Measurements from ENCODE around the gene GPD2. TPM values are rescaled to one million over a fixed set of nuclear protein-coding genes. Genes with fewer than 3 reads are reported as not detected.

GPD2 gene
- total RNA-seq, 6 experiments from 2014 or later = 44.4 to 69.8 (median 55.7) TPM

DNA sequence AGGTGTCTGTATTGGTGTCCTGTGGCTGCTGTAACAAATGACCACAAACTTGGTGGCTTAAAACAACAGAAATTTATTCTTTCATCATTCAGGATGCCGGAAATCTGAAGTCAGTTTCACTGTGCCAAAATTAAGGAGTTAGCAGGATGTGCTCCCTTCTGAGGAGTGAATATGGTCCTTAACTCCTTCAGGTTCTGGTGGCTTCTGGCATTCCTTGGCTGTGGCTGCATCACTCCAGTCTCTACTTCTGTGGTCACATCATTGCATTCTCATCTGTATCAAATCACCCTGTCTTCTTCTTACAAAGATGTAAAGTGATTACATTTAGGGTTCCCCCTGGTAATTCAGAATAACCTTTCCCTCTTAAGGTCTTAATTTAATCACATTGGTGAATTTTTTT is 12.6 kb downstream of the GPD2 start:
- TF ChIP-seq, protein P1, sequence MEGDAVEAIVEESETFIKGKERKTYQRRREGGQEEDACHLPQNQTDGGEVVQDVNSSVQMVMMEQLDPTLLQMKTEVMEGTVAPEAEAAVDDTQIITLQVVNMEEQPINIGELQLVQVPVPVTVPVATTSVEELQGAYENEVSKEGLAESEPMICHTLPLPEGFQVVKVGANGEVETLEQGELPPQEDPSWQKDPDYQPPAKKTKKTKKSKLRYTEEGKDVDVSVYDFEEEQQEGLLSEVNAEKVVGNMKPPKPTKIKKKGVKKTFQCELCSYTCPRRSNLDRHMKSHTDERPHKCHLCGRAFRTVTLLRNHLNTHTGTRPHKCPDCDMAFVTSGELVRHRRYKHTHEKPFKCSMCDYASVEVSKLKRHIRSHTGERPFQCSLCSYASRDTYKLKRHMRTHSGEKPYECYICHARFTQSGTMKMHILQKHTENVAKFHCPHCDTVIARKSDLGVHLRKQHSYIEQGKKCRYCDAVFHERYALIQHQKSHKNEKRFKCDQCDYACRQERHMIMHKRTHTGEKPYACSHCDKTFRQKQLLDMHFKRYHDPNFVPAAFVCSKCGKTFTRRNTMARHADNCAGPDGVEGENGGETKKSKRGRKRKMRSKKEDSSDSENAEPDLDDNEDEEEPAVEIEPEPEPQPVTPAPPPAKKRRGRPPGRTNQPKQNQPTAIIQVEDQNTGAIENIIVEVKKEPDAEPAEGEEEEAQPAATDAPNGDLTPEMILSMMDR (IDR thresholded peaks at IDR 0.05) = no peak
- peaks cover 7% of the 10 kb centered on the region; the same call in 1 of the 2 replicates for H3K9me3 Mint-ChIP-seq
- H3K36me3 Mint-ChIP-seq (ENCODE audit: low read depth) = peaks cover 24% of the 10 kb centered on the region
- peak overlapping the region; percentile 64 for H3K27ac Mint-ChIP-seq
- no peak for DNase-seq
- no peaks in the 10 kb centered on the region; the same call in none of the 2 replicates for H3K27me3 Mint-ChIP-seq (ENCODE audit: insufficient read depth)
- H3K4me1 Mint-ChIP-seq (ENCODE audit: low read depth) = peaks cover 59% of the 10 kb centered on the region
- no peak overlapping the region for H3K4me3 Mint-ChIP-seq

- Mint-ChIP-seq H3K9me3 (peaks cover 7% of the 10 kb centered on the region; the same call in 1 of the 2 replicates), H3K27me3 (ENCODE audit: insufficient read depth) (no peaks in the 10 kb centered on the region; the same call in none of the 2 replicates), H3K4me1 (ENCODE audit: low read depth) (peaks cover 69% of the 10 kb centered on the region), H3K36me3 (ENCODE audit: low read depth) (peaks cover 15% of the 10 kb centered on the region), H3K4me3 (no peak overlapping the region), H3K27ac (no peak overlapping the region)
- TF ChIP-seq, protein P1 (IDR thresholded peaks at IDR 0.05) = no peak
- DNase-seq = no peak
Measured at GRCh38 chr2:156452971-156453370, 16.8 kb downstream of the GPD2 start.

DNA sequence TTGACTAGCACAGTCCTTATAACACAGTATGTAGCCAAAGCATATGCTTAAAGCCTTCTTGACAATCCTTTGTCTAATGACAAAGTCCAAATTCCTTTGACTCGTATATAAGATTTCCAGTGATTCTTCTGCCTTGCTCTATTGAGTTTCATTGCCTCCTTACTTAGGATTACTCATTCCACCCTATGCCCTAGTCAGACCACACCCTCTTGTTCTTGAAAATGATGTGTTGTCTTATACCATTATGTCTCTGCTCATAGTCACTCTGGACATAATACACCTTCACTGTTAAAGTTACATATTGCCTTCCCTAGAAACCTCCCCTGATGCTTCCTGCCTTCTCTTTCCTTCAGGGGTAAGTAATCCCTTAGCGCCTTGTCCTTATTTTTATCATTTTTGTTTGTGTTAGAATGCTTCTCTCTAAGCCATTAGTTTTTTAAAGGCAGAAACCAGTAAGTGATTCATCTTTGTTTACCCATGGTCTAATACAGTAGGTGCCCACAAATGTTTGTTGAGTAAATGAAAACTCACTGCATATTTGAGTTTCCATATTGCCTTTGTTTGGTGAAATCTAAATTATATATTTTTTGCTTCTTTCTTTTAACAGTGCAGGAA is 19.3 kb downstream of the GPD2 start:
- Mint-ChIP-seq H3K4me1 (ENCODE audit: low read depth) (peaks cover 72% of the 10 kb centered on the region), H3K27me3 (ENCODE audit: insufficient read depth) (no peaks in the 10 kb centered on the region; the same call in 1 of the 2 replicates), H3K27ac (no peak overlapping the region), H3K4me3 (no peak overlapping the region; the same call in 1 of the 2 replicates), H3K36me3 (ENCODE audit: low read depth) (peaks cover 8% of the 10 kb centered on the region), H3K9me3 (peaks cover under 1% of the 10 kb centered on the region; the same call in 1 of the 2 replicates)
- TF ChIP-seq, protein P1 (IDR thresholded peaks at IDR 0.05) = no peak
- peak; percentile 33 for DNase-seq

DNA sequence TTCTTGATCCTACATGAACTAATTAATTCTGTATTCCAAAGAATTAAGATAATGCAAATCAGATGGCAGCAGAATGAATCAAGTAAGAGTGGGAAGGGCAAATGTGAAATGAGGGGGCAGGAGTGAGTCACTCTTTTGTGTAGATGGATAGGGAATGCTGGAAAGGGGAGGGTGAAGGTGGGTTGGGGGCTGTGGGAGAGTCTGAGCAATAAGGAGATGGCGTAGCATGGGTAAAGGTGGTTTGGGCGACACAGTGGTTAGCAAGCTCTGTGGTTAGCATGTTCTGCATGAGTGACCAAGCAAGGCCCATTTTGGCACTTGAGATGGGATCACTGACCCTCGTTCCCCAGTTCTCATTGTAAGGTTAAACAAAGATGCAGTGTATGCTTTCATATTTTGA is 20.4 kb downstream of the GPD2 start:
- Mint-ChIP-seq H3K4me3 (no peak overlapping the region), H3K4me1 (ENCODE audit: low read depth) (peaks cover 84% of the 10 kb centered on the region), H3K36me3 (ENCODE audit: low read depth) (peaks cover 7% of the 10 kb centered on the region; the same call in 1 of the 2 replicates), H3K27ac (no peak overlapping the region), H3K9me3 (no peaks in the 10 kb centered on the region), H3K27me3 (ENCODE audit: insufficient read depth) (no peaks in the 10 kb centered on the region; the same call in 1 of the 2 replicates)
- no peak for DNase-seq
- TF ChIP-seq, protein P1 (IDR thresholded peaks at IDR 0.05) = no peak

- H3K27ac Mint-ChIP-seq = peak overlapping the region; percentile 22
- no peaks in the 10 kb centered on the region for H3K27me3 Mint-ChIP-seq (ENCODE audit: insufficient read depth)
- peaks cover 5% of the 10 kb centered on the region; the same call in 1 of the 2 replicates for H3K36me3 Mint-ChIP-seq (ENCODE audit: low read depth)
- no peak overlapping the region for H3K4me3 Mint-ChIP-seq
- H3K9me3 Mint-ChIP-seq = no peaks in the 10 kb centered on the region
- DNase-seq = no peak
- peaks cover 86% of the 10 kb centered on the region for H3K4me1 Mint-ChIP-seq (ENCODE audit: low read depth)
- TF ChIP-seq, protein P1 (IDR thresholded peaks at IDR 0.05) = peak; percentile 13; the same call in 1 of the 2 replicates
Measured at GRCh38 chr2:156457523-156458517, 21.6 kb downstream of the GPD2 start.

All from HFFc6 (cell line).